ENCODE measurements around the gene COL6A1.
"Not testable (repeated sequence)": the region's sequence is repeated elsewhere in the genome, so short reads cannot be mapped to it uniquely, and the experiment has no call there.

COL6A1 gene

DNA sequence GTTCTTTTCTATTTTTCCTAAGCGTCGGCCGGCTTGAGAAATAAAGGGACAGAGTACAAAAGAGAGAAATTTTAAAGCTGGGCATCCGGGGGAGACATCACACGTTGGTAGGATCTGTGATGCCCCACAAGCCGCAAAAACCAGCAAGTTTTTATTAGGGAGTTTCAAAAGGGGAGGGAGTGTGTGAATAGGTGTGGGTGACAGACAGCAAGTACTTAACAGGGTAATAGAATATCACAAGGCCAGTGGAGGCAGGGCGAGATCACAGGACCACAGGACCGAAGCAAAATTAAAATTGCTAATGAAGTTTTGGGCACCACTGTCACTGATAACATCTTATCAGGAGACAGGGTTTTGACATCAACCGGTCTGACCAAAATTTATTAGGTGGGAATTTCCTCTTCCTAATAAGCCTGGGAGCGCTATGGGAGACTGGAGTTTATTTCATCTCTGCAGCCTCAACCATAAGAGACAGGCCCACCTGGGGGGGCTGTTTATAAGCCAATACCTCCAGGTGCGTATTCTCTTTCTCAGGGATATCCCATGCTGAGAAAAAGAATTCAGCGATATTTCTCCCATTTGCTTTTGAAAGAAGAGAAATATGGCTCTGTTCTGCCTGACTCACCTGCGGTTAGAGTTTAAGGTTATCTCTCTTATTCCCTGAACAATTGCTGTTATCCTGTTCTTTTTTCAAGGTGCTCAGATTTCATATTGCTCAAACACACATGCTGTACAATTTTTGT is 5.7 kb upstream of the COL6A1 start:
- H3K27me3 ChIP-seq (ENCODE audit: control insufficient read depth, insufficient read depth, low read length); H3K4me3 ChIP-seq (ENCODE audit: low read length); H3K27ac ChIP-seq (ENCODE audit: low read length); H3K4me1 ChIP-seq (ENCODE audit: control insufficient read depth, insufficient read depth, low read length); H3K36me3 ChIP-seq (ENCODE audit: control insufficient read depth, insufficient read depth, low read length); H3K9me3 ChIP-seq (ENCODE audit: control insufficient read depth, insufficient read depth, low read length); DNase-seq (ENCODE audit: low read depth, low spot score): not testable (repeated sequence)
- WGBS (ENCODE audit: insufficient coverage, insufficient read length), result no CpG with 5 or more reads among the region's 13 CpGs

DNA sequence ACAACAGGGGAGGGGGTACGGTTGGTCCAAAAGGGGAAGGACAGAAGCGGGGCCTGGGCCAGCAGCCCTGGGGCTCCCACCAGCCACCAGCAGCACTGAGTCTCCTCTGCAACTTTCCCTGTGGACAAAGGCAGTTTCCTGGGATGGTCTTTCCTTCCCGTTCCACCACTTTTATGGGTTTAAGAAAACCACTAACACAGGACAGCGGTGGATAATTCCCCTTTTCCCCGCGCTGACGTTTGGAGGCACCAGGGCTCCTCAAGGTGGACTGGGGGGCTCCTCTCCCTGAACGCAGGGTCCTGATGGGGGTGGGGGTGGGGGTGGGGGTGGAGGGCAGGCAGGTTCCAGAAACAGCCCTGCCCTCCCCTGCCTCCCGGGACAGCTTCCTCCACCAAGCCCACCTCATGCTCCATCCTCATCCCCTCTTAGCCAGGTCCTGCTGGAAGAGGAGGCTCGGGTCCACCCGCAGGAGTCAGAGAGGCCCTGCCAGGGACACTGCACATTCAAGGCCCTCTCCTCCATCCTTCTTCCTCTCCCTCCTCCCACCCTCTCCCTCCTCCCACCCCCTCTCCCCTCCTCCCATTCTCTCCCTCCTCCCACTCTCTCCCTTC is 4.8 kb upstream of the COL6A1 start:
- no peak overlapping the region for H3K27ac ChIP-seq (ENCODE audit: low read length)
- peaks cover 8% of the 10 kb centered on the region for H3K4me1 ChIP-seq (ENCODE audit: control insufficient read depth, insufficient read depth, low read length)
- no CpG with 5 or more reads among the region's 11 CpGs for WGBS (ENCODE audit: insufficient coverage, insufficient read length)
- H3K27me3 ChIP-seq (ENCODE audit: control insufficient read depth, insufficient read depth, low read length), result no peaks in the 10 kb centered on the region
- no peak overlapping the region for H3K4me3 ChIP-seq (ENCODE audit: low read length)
- no peak for DNase-seq (ENCODE audit: low read depth, low spot score)
- no peaks in the 10 kb centered on the region for H3K9me3 ChIP-seq (ENCODE audit: control insufficient read depth, insufficient read depth, low read length)
- H3K36me3 ChIP-seq (ENCODE audit: control insufficient read depth, insufficient read depth, low read length), result no peaks in the 10 kb centered on the region

DNA sequence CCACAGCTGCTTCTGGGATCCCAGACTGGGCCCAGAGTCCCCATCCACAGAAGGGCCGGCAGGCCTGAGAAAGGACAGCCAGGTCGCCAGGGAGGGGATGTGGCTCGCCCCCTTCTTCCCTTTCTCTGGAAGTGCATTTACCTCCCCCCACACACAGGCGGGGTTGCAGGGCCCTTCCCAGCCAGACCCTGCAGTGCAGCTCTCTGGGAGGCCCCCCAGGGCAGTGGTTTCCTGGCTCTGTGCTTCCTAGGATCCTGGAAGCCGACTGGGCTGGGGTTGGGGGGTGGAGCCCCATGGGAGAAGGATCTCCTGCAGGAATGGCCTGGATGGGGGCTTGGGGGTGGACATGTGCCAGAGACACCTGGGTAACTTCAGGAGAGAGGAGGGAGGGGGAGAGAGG is 4.2 kb upstream of the COL6A1 start:
- no CpG with 5 or more reads among the region's 5 CpGs for WGBS (ENCODE audit: insufficient coverage, insufficient read length)
- Histone ChIP-seq H3K9me3 (ENCODE audit: control insufficient read depth, insufficient read depth, low read length) (no peaks in the 10 kb centered on the region), H3K27ac (ENCODE audit: low read length) (no peak overlapping the region)

DNA sequence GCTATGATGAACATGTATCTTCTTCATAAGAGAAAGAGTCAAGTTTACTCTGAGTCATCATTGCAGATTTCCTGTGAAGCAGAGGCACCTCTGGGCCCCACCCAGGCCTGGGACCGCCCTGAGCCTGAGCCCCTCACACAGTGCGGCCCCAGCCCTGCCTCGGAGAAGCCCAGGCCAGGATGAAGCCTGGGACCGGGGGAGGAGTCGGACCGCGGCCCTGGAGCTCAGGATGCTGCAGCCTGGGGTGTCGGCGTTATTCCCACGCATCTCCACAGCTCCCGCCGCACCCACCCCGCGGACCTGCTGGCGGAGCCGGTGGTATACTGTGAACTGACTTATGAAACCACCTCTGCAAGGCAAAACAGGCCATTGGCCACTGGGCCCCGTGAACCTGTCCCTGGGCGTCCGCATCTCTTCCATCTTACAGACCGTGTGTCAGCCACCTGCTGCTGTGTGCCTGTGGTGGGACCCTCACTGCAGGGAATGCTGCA is 2.4 kb upstream of the COL6A1 start:
- peaks cover 9% of the 10 kb centered on the region for H3K4me1 ChIP-seq (ENCODE audit: control insufficient read depth, insufficient read depth, low read length)
- H3K4me3 ChIP-seq (ENCODE audit: low read length), result no peak overlapping the region
- H3K36me3 ChIP-seq (ENCODE audit: control insufficient read depth, insufficient read depth, low read length), result no peaks in the 10 kb centered on the region; the same call in 1 of the 2 replicates
- no peak overlapping the region for H3K27ac ChIP-seq (ENCODE audit: low read length)
- H3K9me3 ChIP-seq (ENCODE audit: control insufficient read depth, insufficient read depth, low read length), result no peaks in the 10 kb centered on the region
- WGBS (ENCODE audit: insufficient coverage, insufficient read length), result no CpG with 5 or more reads among the region's 20 CpGs
- no peak for DNase-seq (ENCODE audit: low read depth, low spot score)
- H3K27me3 ChIP-seq (ENCODE audit: control insufficient read depth, insufficient read depth, low read length), result no peaks in the 10 kb centered on the region

More for the DNA sequence above, 4.2 kb upstream of the COL6A1 start:
- Histone ChIP-seq H3K36me3 (ENCODE audit: control insufficient read depth, insufficient read depth, low read length) (no peaks in the 10 kb centered on the region), H3K4me1 (ENCODE audit: control insufficient read depth, insufficient read depth, low read length) (peaks cover 6% of the 10 kb centered on the region), H3K27me3 (ENCODE audit: control insufficient read depth, insufficient read depth, low read length) (no peaks in the 10 kb centered on the region), H3K4me3 (ENCODE audit: low read length) (no peak overlapping the region)
- DNase-seq (ENCODE audit: low read depth, low spot score), result no peak

DNA sequence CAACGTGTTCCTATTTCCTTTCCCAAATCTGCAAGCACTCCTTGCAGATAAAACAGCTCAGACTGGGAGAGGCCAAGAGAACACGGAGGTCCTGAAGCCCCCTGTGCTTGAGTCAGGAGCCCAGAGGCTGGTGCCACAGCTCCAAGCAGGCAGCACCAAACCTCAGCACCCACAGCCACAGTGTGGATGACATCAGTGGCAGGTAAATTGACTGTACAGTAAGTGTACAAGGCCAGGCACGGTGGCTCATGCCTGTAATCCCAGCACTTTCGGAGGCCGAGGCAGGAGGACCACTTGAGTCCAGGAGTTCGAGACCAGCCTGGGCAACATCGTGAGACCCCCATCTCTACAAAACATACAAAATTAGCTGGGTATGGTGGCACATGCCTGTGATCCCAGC is 1.9 kb upstream of the COL6A1 start:
- no peak for DNase-seq (ENCODE audit: low read depth, low spot score)
- H3K27me3 ChIP-seq (ENCODE audit: control insufficient read depth, insufficient read depth, low read length), result no peaks in the 10 kb centered on the region
- H3K9me3 ChIP-seq (ENCODE audit: control insufficient read depth, insufficient read depth, low read length), result no peaks in the 10 kb centered on the region
- H3K4me1 ChIP-seq (ENCODE audit: control insufficient read depth, insufficient read depth, low read length), result peaks cover 7% of the 10 kb centered on the region
- no peaks in the 10 kb centered on the region; the same call in 1 of the 2 replicates for H3K36me3 ChIP-seq (ENCODE audit: control insufficient read depth, insufficient read depth, low read length)
- no CpG with 5 or more reads among the region's 7 CpGs for whole genome bisulfite sequencing (ENCODE audit: insufficient coverage, insufficient read length)
- no peak overlapping the region for H3K4me3 ChIP-seq (ENCODE audit: low read length)
- H3K27ac ChIP-seq (ENCODE audit: low read length), result no peak overlapping the region

DNA sequence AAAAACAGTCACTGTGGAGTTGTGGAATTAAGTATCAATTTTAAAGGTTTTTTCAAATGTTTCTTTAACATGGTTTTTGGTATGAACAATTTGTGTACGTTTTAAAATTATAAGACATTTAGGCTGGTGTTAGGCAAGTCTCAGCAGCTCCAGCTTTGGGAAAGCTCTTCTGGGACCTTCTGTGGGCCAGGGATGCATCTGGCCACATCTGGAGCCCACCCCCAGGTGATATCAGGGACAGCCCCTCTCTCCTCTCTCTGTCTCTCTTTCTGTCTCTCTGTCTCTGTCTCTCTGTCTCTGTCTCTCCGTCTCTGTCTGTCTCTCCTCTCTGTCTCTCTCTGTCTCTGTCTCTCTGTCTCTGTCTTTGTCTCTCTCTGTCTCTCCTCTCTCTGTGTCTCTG is 1.3 kb upstream of the COL6A1 start:
- Histone ChIP-seq H3K4me3 (ENCODE audit: low read length) (no peak overlapping the region), H3K27ac (ENCODE audit: low read length) (no peak overlapping the region), H3K27me3 (ENCODE audit: control insufficient read depth, insufficient read depth, low read length) (no peaks in the 10 kb centered on the region), H3K36me3 (ENCODE audit: control insufficient read depth, insufficient read depth, low read length) (no peaks in the 10 kb centered on the region; the same call in 1 of the 2 replicates), H3K4me1 (ENCODE audit: control insufficient read depth, insufficient read depth, low read length) (peaks cover 5% of the 10 kb centered on the region), H3K9me3 (ENCODE audit: control insufficient read depth, insufficient read depth, low read length) (no peaks in the 10 kb centered on the region)
- no peak for DNase-seq (ENCODE audit: low read depth, low spot score)
- WGBS (ENCODE audit: insufficient coverage, insufficient read length), result no CpG with 5 or more reads among the region's 2 CpGs

DNA sequence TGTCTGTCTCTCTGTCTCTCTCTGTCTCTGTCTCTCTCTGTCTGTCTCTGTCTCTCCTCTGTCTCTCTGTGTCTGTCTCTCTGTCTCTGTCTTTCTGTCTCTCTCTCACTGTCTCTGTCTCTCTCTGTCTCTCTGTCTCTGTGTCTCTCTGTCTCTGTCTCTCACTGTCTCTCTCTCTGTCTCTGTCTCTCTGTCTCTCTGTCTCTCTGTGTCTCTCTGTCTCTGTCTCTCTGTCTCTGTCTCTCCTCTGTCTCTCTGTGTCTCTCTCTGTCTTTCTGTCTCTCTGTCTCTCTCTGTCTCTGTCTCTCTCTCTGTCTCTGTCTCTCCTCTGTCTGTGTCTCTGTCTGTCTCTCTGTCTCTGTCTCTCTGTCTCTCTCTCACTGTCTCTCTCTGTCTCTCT is 873 bp upstream of the COL6A1 start:
- peaks cover under 1% of the 10 kb centered on the region; the same call in 1 of the 2 replicates for H3K36me3 ChIP-seq (ENCODE audit: control insufficient read depth, insufficient read depth, low read length)
- H3K9me3 ChIP-seq (ENCODE audit: control insufficient read depth, insufficient read depth, low read length), result no peaks in the 10 kb centered on the region
- no peak overlapping the region for H3K4me3 ChIP-seq (ENCODE audit: low read length)
- DNase-seq (ENCODE audit: low read depth, low spot score), result no peak
- no peaks in the 10 kb centered on the region for H3K27me3 ChIP-seq (ENCODE audit: control insufficient read depth, insufficient read depth, low read length)
- H3K4me1 ChIP-seq (ENCODE audit: control insufficient read depth, insufficient read depth, low read length), result peaks cover 5% of the 10 kb centered on the region
- H3K27ac ChIP-seq (ENCODE audit: low read length), result no peak overlapping the region

DNA sequence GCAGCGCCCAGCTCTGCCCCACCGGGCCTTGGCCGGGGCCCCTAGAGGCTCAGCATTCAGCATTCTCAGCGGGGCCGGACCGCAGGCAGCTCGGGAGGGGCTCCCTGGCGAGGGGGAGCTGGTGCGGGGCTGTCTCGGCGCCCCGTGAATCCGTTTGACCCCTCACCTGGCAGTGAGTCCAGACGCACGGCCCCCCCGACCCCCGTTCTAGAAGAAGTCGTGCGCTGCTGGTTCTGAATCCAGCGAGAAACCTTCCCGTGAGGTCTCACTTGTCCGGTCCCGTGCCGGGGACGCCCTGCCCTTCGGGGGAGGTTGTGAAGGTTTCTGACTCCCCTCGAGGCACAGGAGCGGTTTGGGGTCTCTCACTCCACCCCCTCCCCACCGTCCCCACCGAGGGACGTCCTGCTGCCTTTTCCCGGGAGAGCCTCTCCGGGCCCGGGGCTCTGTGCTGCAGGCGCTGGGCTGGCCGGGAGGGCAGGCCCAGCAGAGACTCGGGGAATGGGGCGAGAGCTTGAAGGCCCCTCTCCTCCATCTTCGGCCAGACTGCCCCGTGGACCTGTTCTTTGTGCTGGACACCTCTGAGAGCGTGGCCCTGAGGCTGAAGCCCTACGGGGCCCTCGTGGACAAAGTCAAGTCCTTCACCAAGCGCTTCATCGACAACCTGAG is 655 bp downstream of the COL6A1 start:
- peak overlapping the region; percentile 41 for H3K4me3 ChIP-seq (ENCODE audit: low read length)
- H3K36me3 ChIP-seq (ENCODE audit: control insufficient read depth, insufficient read depth, low read length), result peaks cover 8% of the 10 kb centered on the region
- no peak for DNase-seq (ENCODE audit: low read depth, low spot score)
- no peaks in the 10 kb centered on the region for H3K27me3 ChIP-seq (ENCODE audit: control insufficient read depth, insufficient read depth, low read length)
- no peaks in the 10 kb centered on the region for H3K9me3 ChIP-seq (ENCODE audit: control insufficient read depth, insufficient read depth, low read length)
- WGBS (ENCODE audit: insufficient coverage, insufficient read length), result no CpG with 5 or more reads among the region's 45 CpGs
- H3K27ac ChIP-seq (ENCODE audit: low read length), result no peak overlapping the region
- H3K4me1 ChIP-seq (ENCODE audit: control insufficient read depth, insufficient read depth, low read length), result peaks cover 5% of the 10 kb centered on the region

DNA sequence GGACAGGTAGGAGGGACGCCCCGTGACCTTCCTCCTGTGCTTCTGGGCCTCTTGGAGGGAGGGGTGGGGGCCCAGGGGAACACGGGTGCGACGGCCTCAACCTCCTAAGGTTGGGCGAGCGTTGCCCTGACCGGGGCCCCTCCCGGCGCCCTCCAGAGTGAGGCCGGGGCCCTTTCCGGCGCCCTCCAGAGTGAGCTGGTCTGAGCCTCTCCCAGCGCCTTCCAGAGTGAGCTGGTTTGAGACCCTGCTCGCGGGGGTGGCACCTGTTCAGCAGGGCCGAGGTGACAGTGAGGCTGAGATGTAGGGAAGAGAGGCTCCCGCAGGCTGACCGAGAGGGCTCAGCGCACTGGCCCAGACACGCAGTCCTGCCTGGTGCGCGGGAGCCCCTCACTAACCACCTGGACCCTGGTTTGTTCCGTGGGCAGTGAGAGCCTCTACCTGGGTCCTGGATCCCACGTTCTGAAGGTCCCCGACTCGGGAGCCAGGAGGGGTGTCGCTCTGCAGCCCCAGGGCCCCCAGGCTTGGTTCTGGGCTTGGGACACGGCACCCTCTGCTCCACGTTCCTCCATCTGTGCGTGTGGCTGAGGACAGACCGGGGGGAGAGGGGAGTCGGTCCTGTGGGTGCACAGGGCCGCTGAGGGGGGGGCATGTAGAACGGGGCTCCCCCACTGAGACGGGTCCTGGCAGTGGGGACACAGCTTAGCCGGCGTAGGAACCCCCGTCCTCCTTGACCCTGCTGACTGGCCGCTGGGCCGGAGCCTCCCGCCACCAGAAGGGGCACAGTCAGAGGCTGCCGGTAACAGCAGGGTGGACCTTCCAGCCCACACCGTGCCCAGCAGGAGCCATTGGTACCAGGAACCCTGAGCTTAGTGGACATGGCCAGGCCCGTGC is 1.4 kb downstream of the COL6A1 start:
- peaks cover 5% of the 10 kb centered on the region for H3K4me1 ChIP-seq (ENCODE audit: control insufficient read depth, insufficient read depth, low read length)
- H3K9me3 ChIP-seq (ENCODE audit: control insufficient read depth, insufficient read depth, low read length), result no peaks in the 10 kb centered on the region
- peak overlapping the region; percentile 41; the same call in 1 of the 2 replicates for H3K4me3 ChIP-seq (ENCODE audit: low read length)
- no peaks in the 10 kb centered on the region for H3K27me3 ChIP-seq (ENCODE audit: control insufficient read depth, insufficient read depth, low read length)
- H3K36me3 ChIP-seq (ENCODE audit: control insufficient read depth, insufficient read depth, low read length), result peaks cover 11% of the 10 kb centered on the region
- no peak overlapping the region for H3K27ac ChIP-seq (ENCODE audit: low read length)
- no peak for DNase-seq (ENCODE audit: low read depth, low spot score)
- WGBS (ENCODE audit: insufficient coverage, insufficient read length), result no CpG with 5 or more reads among the region's 45 CpGs

DNA sequence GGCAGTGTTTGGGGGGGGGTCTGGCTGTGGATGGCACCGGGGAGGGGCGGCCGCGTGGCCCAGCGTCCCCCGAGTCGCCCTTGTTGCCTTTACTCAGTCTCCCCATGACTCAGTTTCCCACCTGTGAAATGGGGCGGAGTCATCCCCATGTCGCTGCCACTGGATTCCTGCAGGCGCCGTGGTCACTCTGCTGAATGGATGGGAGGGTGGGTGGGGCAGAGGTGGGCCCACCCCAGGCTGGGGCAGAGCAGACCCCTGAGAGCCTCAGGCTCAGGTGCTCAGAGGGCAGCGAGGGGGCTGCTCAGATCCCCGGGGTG is 2.0 kb downstream of the COL6A1 start:
- no peak for DNase-seq (ENCODE audit: low read depth, low spot score)
- Histone ChIP-seq H3K27ac (ENCODE audit: low read length) (no peak overlapping the region), H3K4me3 (ENCODE audit: low read length) (no peak overlapping the region), H3K36me3 (ENCODE audit: control insufficient read depth, insufficient read depth, low read length) (peaks cover 11% of the 10 kb centered on the region), H3K4me1 (ENCODE audit: control insufficient read depth, insufficient read depth, low read length) (peaks cover 5% of the 10 kb centered on the region), H3K9me3 (ENCODE audit: control insufficient read depth, insufficient read depth, low read length) (no peaks in the 10 kb centered on the region), H3K27me3 (ENCODE audit: control insufficient read depth, insufficient read depth, low read length) (no peaks in the 10 kb centered on the region)
- WGBS (ENCODE audit: insufficient coverage, insufficient read length), result no CpG with 5 or more reads among the region's 13 CpGs

All from iPS DF 6.9 (cell line).